B cell (primary cell): Measurements from ENCODE around the gene USP6NL. TPM values are rescaled to one million over a fixed set of nuclear protein-coding genes. Genes with fewer than 3 reads are reported as not detected.
A peak's percentile ranks its signal among the peaks of the same experiment; 100 is the strongest.

Experiments used
- ATAC-seq: fragments of 200-7000 bp; cut with Tn5 transposase; one replicate; pipeline ENCODE4 v1.10.0; 2021; ENCODE audit warnings: low read depth, mild to moderate bottlenecking, moderate number of reproducible peaks, moderate library complexity
- CTCF ChIA-PET: fragments of 350-600 bp; sonication (Branson Sonifier 250); formaldehyde crosslinking; loops from one replicate; lab custom pipeline; 2021; ENCODE audit warnings: antibody characterized with exemption, inconsistent platforms; lab: Charles Lee
- POLR2A ChIA-PET: fragments of 350-600 bp; sonication (Branson Sonifier 250); formaldehyde crosslinking; loops from one replicate; lab custom pipeline; 2021; ENCODE audit warnings: antibody characterized with exemption; lab: Charles Lee
- DNase-seq: peaks from one replicate; pipeline ENCODE4 v3.0.0; 2013
- H2AFZ ChIP-seq: 2 replicates; pipeline ENCODE4 v1.6.1; 2012; ENCODE audit warnings: mild to moderate bottlenecking, low read depth, low read length; ENCODE audit not compliant: insufficient read depth, poor library complexity, severe bottlenecking
- H3K27ac ChIP-seq, 2 donors: 1 replicate in 1 of 2; 2 replicates in 1 of 2; pipeline ENCODE4 v1.5.1; 2012 to 2013; ENCODE audit warnings: low read length in 2 of 2, mild to moderate bottlenecking in 2 of 2, moderate library complexity in 1 of 2
- H3K27me3 ChIP-seq, 4 experiments: fragments of 200-600 bp in 1 of 4; sonication (generic) in 1 of 4; replicated peaks in 1 of 4; 1 replicate in 2 of 4; 2 replicates in 2 of 4; pipeline versions ENCODE4 v1.6.1 to v1.7.0; 2013 to 2016; ENCODE audit warnings: low read length in 3 of 4, mild to moderate bottlenecking in 2 of 4, mixed read lengths in 1 of 4, moderate library complexity in 1 of 4; ENCODE audit not compliant: insufficient read depth in 4 of 4, control insufficient read depth in 3 of 4; ENCODE audit errors: control extremely low read depth in 1 of 4
- H3K36me3 ChIP-seq, 2 experiments: replicated peaks in 1 of 2; 1 replicate in 1 of 2; 2 replicates in 1 of 2; pipeline versions ENCODE4 v1.6.1 to v1.7.1; 2013; ENCODE audit warnings: low read length in 1 of 2; ENCODE audit not compliant: insufficient read depth in 2 of 2, control insufficient read depth in 1 of 2; ENCODE audit errors: control extremely low read depth in 1 of 2, extremely low read depth in 1 of 2
- H3K4me1 ChIP-seq, 2 donors: fragments of 200-600 bp in 1 of 2; sonication (generic) in 1 of 2; 1 replicate in 1 of 2; 2 replicates in 1 of 2; pipeline versions ENCODE4 v1.5.1 to v1.6.1; 2013 to 2017; ENCODE audit warnings: low read length in 2 of 2; ENCODE audit not compliant: control insufficient read depth in 2 of 2, insufficient read depth in 2 of 2
- H3K4me2 ChIP-seq: replicated peaks from 2 replicates; pipeline ENCODE3; 2012; ENCODE audit warnings: mild to moderate bottlenecking, low read depth, low read length; ENCODE audit not compliant: poor library complexity, severe bottlenecking
- H3K4me3 ChIP-seq, 5 experiments: fragments of 200-600 bp in 1 of 5; sonication (generic) in 1 of 5; 1 replicate in 3 of 5; 2 replicates in 2 of 5; pipeline versions ENCODE4 v1.5.1 to v1.7.0; 2011 to 2016; ENCODE audit warnings: low read length in 4 of 5, mild to moderate bottlenecking in 4 of 5, low read depth in 2 of 5, control low read depth in 1 of 5, moderate library complexity in 1 of 5; ENCODE audit not compliant: insufficient read depth in 1 of 5; ENCODE audit errors: control extremely low read depth in 1 of 5, extremely low read depth in 1 of 5
- H3K79me2 ChIP-seq: fragments of 200-600 bp; sonication (generic); one replicate; pipeline ENCODE4 v1.6.0; 2016; ENCODE audit warnings: low read length; ENCODE audit not compliant: control insufficient read depth, insufficient read depth
- H3K9ac ChIP-seq: fragments of 200-600 bp; sonication (generic); 2 replicates; pipeline ENCODE4 v1.6.1; 2017; ENCODE audit warnings: mild to moderate bottlenecking, low read length, moderate library complexity
- H3K9me3 ChIP-seq, 3 donors: one replicate each; pipeline versions ENCODE4 v1.6.1 to v1.7.1; 2013; ENCODE audit warnings: low read length in 2 of 3; ENCODE audit not compliant: control insufficient read depth in 2 of 3, insufficient read depth in 1 of 3; ENCODE audit errors: control extremely low read depth in 1 of 3
- H4K20me1 ChIP-seq: 2 replicates; pipeline ENCODE4 v1.6.0; 2012; ENCODE audit warnings: mild to moderate bottlenecking, low read length; ENCODE audit not compliant: insufficient read depth, control insufficient read depth, poor library complexity, severe bottlenecking
- H3K27ac Mint-ChIP-seq: one replicate; pipeline ENCODE4 v1.8.0; 2021; ENCODE audit warnings: mixed read lengths
- H3K27me3 Mint-ChIP-seq: one replicate; pipeline ENCODE4 v1.8.0; 2021; ENCODE audit warnings: mixed read lengths
- H3K4me1 Mint-ChIP-seq: one replicate; pipeline ENCODE4 v1.8.0; 2021; ENCODE audit warnings: mixed read lengths
- H3K4me3 Mint-ChIP-seq: one replicate; pipeline ENCODE4 v1.8.0; 2021; ENCODE audit warnings: mixed read lengths
- H3K9me3 Mint-ChIP-seq: one replicate; pipeline ENCODE4 v1.8.0; 2022; ENCODE audit warnings: mixed read lengths; ENCODE audit not compliant: insufficient read depth
- CTCF ChIP-seq: fragments of 200-600 bp; IDR thresholded peaks from one replicate; pipeline ENCODE4 v1.8.0; 2022; ENCODE audit warnings: antibody characterized with exemption, mild to moderate bottlenecking
- EZH2 ChIP-seq: IDR thresholded peaks from 2 replicates; pipeline ENCODE4 v1.6.1; 2012; ENCODE audit warnings: borderline replicate concordance, low read depth, mild to moderate bottlenecking, moderate library complexity, low read length; ENCODE audit not compliant: insufficient read depth, poor library complexity, severe bottlenecking
- WGBS: methylation state at CpG from one replicate; pipeline ENCODE4 v1.1.5; 2013; ENCODE audit warnings: missing lambda C conversion rate; ENCODE audit not compliant: insufficient coverage; 5-methylcytosine and 5-hydroxymethylcytosine counted together
- intact Hi-C: fragments of 100-400 bp; cut with micrococcal nuclease; formaldehyde crosslinking; loops from one replicate; pipeline ENCODE4 v1.10.0; 2022
- polyA plus RNA-seq: library from polyadenylated mRNA; depleted of rRNA; stranded (reverse); fragments of >200 nt; gene quantifications from 2 replicates; pipeline ENCODE4 v1.2.3, GENCODE V29; 2012
- total RNA-seq, 2 donors: library from RNA; stranded (reverse); fragments of 120-200 nt in 1 of 2; gene quantifications; 1 replicate in 1 of 2; 2 replicates in 1 of 2; pipeline versions ENCODE4 v1.2.3 to v1.2.4, GENCODE V29; 2013 to 2022

USP6NL gene
- total and polyA plus RNA-seq, 2 donors (not counting 1 experiment from before 2014, with no cell fraction given), result 27.0 to 61.5 TPM

GRCh38 chr10:11473128-11473760, 138.2 kb downstream of the USP6NL start:
- Histone ChIP-seq H3K79me2 (peaks cover 29% of the 10 kb centered on the region), H3K4me2 (no peak overlapping the region), H3K4me1 (peaks cover 2 to 4% of the 10 kb centered on the region in 2 donors), H3K4me3 (no peak overlapping the region), H3K9ac (no peak overlapping the region), H3K27ac (peak overlapping the region in 1 of 2 donors; percentile 19), H2AFZ (no peak overlapping the region), H3K36me3 (peaks cover 4 to 44% of the 10 kb centered on the region in 2 experiments), H3K27me3 (no peaks in the 10 kb centered on the region), H4K20me1 (peaks cover 20% of the 10 kb centered on the region), H3K9me3 (no peaks in the 10 kb centered on the region)
- POLR2A ChIA-PET, result no interaction called here
- TF ChIP-seq CTCF (no peak), EZH2 (no peak)
- Mint-ChIP-seq H3K27me3 (no peaks in the 10 kb centered on the region), H3K27ac (peak overlapping the region; percentile 43), H3K9me3 (no peaks in the 10 kb centered on the region), H3K4me3 (no peak overlapping the region), H3K4me1 (peaks cover 9% of the 10 kb centered on the region)
- WGBS, result 92% methylated on average over 9 of the region's 12 CpGs
- intact Hi-C loops, result loop anchor here (5.0 kb wide), 1 partner anchor 361 kb away; no protein-coding TSS in a partner anchor
- CTCF ChIA-PET, result interaction anchor here (0.7 to 1.9 kb wide), 4 partner anchors 12 to 284 kb away, joined by 3 to 6 read pairs (median 4); no protein-coding TSS in a partner anchor
- DNase-seq (no peak), ATAC-seq (no peak)

GRCh38 chr10:11472158-11472753, 139.2 kb downstream of the USP6NL start:
- intact Hi-C loops, result loop anchor here (5.0 kb wide), 1 partner anchor 360 kb away; no protein-coding TSS in a partner anchor
- POLR2A ChIA-PET, result no interaction called here
- no peak overlapping the region for H3K27ac ChIP-seq
- H3K9me3 ChIP-seq, result no peaks in the 10 kb centered on the region
- H3K79me2 ChIP-seq, result peaks cover 35% of the 10 kb centered on the region
- peaks cover 22% of the 10 kb centered on the region for H4K20me1 ChIP-seq
- no peak overlapping the region for H2AFZ ChIP-seq
- WGBS, result 23% methylated on average over 6 of the region's 8 CpGs
- Mint-ChIP-seq H3K9me3 (no peaks in the 10 kb centered on the region), H3K4me1 (peaks cover 12% of the 10 kb centered on the region), H3K27ac (peak overlapping the region; percentile 61), H3K27me3 (no peaks in the 10 kb centered on the region), H3K4me3 (no peak overlapping the region)
- TF ChIP-seq CTCF (peak; percentile 93), EZH2 (no peak)
- DNase-seq (peak; percentile 73), ATAC-seq (peak; percentile 81)
- no peak overlapping the region for H3K4me3 ChIP-seq
- H3K27me3 ChIP-seq, result no peaks in the 10 kb centered on the region
- peaks cover 0 to 42% of the 10 kb centered on the region in 2 experiments for H3K36me3 ChIP-seq
- CTCF ChIA-PET, result interaction anchor here (0.7 to 1.9 kb wide), 4 partner anchors 11 to 1864 kb away, joined by 3 to 6 read pairs (median 4); no protein-coding TSS in a partner anchor
- no peak overlapping the region for H3K9ac ChIP-seq
- H3K4me2 ChIP-seq, result no peak overlapping the region
- peaks cover 4 to 5% of the 10 kb centered on the region in 2 donors for H3K4me1 ChIP-seq
